NK-92 (cell line): ENCODE measurements around the gene FOXB1.

Experiments used
- DNase-seq: peaks from one replicate; lab custom pipeline; 2025; ENCODE audit not compliant: unreplicated experiment; lab: John Stamatoyannopoulos, UW

The FOXB1 gene

DNA sequence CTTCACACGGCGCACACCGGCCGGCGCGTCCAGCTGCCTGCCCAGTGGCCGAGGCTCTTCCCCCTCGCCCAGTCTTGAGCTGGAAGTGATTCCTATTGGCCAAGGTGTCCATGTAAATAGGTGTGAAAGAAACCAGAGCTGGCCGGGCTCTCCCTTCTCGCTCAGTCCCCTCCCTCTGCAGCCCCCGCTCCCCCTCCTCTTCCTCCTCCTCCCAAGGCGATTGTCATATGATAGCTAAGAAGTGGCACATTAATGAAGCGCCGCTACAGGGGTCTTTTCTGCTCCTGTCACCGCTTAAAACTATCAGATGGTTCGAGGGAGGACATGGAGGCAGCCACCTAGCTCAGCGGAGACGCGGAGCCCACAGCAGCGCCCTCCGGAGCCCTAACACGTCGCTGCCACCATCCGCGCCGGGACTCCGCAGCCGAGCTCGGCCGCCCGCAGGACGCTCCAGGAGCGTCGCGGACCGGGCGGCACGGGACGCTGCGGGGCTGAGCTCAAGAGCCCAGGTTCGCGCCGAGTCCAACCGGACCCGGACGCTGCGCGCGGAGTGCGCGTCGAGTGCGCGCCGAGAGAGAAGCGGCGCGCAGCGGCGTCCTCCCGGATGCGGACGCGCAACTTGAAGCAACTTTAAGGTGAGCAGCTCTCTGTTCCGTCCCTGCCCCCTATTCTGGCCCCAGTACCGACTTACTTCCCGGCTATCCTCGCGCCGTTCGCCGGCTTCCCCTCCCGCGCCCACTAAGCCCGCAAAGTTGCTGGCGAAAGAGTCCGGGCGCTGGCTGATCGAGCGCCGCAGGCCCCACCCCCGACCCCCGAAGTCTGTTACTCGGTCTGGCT is at the start of gene FOXB1:
FOXB1 (plus strand) TSS at position 303 of the 837 bp plus-strand sequence. CDS start 653 bp downstream, outside the sequence.
- no peak for DNase-seq

GRCh38 chr15:59958288-59958687 is 45.8 kb upstream of the FOXB1 start:
- DNase-seq, result no peak

DNA sequence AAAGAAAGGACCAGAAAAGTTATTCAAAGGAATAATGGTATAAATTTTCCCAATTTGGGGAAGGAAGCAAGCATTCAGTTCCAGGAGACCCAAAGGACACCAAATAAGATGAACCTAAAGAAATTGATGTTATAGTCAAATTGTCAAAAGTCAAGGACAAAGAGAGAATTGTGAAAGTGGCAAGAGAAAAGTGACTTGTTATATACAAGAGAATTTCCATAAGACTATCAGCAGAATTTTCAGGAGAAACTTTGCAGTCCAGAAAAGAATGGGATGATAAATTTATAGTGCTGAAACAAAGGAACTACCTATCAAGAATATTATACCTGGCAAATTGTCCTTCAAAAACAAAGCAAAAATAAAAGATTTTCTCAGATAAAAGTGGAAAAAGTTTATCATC is 43.8 kb upstream of the FOXB1 start:
- no peak for DNase-seq

DNA sequence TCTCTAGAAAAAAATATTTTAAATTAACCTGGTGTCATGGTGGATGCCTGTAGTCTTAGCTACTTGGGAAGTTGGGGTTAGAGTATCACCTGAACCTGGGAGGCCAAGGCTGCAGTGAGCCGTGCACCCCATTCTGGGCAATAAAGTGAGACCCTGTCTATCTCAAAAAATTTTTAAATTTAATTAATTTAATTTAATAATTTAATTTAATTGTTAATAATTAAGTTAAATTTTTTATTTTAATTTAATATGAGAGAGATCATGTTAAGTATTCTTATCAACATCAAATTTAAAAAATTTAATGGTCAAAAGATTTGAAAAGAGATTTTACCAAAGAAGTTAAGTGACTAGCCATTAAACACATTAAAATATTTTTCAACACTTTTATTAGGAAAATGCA is 40.8 kb upstream of the FOXB1 start:
- DNase-seq, result no peak

DNA sequence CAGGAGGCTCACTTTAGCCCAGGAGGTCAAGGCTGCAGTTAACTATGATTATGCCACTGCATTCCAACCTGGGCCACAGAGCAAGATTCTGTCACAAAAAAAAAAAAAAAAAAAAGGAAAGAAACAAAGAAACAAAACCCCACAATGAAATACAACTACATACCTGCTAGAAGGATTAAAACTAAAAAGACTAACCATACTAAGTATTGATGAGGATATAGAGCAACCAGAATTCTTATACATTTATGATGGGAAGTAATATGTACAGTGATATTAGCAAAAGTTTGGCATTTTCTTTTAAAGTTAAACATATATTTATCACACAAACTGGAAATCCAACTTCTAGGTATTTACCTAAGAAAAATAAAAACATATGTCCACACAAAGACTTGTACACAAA is 40.2 kb upstream of the FOXB1 start:
- DNase-seq, result no peak

DNA sequence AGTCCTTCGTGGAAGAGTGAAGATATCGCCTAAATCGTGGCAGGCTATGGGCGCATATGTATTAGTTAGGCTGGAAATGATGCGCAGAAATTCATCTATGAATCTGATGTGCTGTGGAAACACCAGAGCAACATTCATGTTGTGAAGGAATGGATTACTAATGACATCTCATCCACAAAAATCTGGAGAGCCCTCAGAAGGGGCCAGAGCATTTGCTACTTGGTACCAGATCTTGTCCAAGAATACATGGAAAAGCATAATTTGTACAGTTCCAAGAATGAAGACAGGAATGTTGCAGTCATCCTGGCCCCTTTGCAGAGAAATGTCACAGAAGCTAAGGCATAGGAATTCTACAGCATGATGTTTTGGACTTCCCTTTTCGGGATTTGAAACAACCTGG is 38.4 kb upstream of the FOXB1 start:
- no peak for DNase-seq

DNA sequence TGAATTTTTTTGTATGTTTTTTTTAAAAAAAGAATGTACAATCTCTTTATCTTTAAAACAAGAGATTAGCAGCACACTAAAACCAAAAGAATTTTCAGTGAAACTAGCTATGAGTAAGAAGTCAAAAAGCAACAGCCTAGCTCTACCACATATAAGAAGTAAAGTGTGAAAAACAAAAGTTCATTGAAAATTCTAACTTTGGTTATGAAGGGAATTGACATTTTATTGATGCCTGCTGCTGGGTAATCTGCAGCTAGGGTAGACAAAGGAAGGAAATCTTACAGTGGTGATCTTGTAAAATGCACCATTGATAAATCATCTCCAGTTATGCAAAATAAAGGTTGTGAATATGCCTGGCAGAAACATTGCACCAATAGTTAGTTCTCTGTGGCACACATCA is 37.8 kb upstream of the FOXB1 start:
- DNase-seq, result no peak

DNA sequence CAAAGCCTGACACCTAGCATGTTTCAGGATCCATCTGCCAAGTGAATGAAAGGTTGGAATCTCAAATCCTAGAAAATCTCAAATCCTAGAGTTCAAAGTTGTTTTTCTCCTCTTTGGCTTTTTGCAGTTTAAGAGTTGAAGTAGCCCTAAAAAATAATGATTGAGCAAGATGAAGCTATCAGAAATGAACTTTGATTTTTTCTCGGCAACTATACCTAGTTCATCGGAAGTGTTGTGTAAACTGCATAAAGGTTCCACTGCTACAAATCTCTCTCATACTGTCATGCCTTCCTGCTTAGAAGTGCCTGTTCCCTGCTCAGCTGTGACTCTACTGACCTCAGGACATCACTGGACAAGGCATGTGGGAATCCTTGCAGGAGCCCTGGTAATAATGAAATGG is 35.8 kb upstream of the FOXB1 start:
- DNase-seq, result no peak

DNA sequence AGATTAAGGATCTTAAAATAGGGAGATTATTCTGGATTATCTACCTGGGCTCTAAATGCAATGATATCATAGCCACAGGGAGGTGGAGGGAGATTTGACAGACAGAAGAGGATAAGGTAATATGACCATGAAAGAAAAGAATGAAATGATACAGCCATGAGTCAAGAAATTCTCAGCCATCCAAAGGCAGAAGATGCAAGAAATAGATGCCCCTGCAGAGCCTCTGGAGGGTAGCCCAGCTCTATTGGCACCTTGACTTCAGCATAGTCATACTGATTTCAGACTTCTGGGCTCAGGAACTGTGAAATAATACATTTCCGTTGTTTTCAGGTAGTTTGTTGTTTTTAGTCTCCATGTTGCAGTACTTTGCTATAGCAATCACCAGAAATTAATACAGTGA is 31.9 kb upstream of the FOXB1 start:
- no peak for DNase-seq

GRCh38 chr15:59976480-59977271 is 27.4 kb upstream of the FOXB1 start:
- DNase-seq, result no peak

GRCh38 chr15:59991834-59992233 is 12.3 kb upstream of the FOXB1 start:
- no peak for DNase-seq

DNA sequence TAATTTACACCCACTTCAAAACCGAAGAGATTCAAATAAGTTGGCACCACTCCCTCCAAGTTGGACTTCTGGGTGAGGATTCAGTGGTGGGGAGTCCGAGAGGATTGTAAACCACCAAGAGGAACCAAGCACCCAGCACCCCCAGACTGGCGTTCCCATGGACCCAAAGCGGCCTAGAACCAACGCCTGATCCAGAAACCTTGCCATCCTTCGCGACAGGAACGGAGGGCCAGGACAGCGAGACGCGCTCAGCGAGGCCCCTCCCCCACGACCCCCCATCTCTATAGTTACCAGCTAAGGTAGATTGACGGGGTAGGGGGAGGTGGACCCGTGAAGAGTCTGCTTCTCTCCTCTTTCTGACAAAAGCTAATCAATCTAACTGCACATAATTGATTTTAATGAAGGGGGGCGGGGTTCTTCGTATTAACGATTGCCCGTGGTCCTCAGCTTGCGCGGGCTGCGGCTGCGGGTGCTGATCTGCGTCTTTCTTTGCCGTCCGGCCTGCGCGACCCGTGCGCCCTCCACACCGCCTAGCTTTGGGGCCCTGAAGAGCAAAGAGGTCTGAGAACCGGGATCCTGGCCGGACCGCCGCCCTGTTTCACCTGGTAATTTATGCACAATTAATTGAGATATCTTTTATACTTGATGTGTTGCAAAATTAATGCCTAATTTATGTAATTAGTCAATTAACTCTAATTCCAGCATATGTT is 10.9 kb upstream of the FOXB1 start:
- no peak for DNase-seq

DNA sequence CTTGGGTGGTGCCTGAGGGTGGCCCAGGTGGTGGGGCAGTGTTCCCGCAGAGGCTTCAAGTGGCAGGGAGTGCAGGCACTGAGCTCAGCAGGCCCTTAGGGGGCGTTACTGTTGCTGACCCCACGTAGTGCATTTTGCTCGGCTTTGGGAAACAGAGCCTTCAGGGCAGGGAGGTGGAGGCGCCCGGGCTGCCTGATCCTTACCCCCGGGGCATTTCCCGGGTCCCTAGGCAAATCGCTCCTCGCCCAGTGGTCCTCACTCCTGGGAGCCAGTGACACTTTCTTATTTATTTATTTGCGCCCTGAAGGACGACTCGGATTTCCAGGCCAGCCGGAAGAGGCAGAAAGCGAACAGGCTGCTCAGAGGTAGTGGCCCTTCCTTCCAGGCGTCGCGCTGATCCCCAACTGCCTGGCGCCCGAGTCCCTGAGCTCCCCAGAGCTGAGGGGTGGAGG is 10.1 kb upstream of the FOXB1 start:
- DNase-seq, result no peak

DNA sequence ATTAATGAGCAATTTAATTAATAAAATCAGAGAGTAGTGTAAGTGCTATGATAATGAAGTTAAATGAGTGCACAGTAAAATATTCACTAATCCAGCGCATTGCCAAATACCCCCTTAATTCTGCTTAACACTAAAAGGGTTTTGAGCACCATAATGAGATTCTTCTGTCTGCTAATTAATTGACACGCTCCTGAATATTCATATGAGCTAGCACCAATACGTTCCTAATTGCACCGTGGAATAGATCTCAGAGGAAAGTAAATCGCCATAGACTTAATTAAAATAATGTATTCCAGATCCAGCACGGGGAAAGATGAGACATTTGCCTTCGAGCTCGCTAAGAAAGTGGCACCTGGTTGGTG is 9.6 kb upstream of the FOXB1 start:
- no peak for DNase-seq

DNA sequence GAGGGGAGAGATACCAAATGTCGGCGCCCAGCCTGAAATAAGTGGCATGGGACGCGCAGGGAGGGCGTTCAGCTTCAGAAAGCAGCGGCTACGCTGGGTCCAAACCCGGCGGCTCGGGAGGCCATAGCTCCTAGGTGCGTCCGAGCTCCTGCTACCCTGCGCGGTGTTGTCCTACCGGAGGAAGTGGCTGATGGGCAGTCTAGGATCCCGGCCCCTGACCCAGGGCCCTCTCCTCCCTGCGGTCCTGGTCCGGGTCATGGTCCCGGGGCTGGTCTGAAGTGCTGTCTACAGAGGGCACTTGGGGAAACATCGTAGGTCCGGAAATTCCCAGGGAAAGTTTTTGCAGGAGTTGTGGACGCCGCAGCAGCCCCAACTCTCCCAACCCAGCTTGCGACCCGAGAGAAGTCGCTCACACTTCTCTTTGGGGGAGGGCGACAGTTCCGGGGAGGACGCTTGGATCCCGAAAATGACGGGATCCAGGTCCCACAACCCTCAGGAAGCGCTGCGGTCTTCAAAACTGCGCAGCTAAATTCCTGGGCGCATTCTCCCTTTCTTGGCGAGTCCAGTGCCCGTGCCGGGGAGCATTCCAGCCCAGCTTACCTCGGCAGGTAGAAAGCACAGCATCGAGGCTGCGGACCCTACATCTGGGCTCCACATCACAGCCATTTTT is 9.1 kb upstream of the FOXB1 start:
- no peak for DNase-seq

- no peak for DNase-seq
Measured at GRCh38 chr15:59995568-59996297, 8.4 kb upstream of the FOXB1 start.

DNA sequence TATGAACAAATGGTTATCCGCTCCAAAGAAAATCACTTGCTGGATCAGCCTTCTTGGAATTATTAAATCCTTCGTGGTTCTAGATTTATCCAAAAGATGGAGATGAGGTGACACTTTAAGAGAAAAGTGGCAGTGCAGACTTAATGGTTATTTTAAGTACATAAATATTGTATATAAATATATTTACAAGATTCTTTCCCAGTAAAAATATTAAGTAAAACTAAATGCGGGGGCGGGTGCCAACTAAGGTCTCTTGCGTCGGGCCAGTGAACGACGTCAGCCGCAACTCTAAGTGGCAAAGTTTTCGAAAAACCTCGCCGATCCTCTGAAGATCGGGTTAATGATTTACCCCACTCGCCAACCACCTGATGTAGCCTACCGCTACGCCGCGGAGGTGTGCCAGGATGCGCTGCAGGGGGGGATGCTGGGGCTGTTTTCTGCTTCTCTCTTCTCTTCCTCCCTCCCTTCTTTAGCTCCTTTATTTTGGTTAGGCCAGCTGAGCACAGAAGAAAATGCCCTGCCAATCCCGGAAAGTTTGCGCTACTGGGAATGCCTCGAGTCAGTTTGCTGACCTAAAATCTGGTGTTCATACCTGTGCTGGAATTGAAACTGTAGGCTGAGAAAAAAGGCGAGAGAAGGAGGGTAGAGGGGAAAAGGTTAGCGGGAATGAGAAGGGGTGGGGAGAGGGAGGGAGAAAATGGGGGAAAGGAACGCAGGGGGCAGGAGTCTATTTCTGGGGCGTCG is 7.6 kb upstream of the FOXB1 start:
- no peak for DNase-seq

GRCh38 chr15:59997070-59997701 is 6.9 kb upstream of the FOXB1 start:
- no peak for DNase-seq

- no peak for DNase-seq
Measured at GRCh38 chr15:59998305-59998949, 5.7 kb upstream of the FOXB1 start.
